ENCODE measurements around the gene L1CAM. TPM values are rescaled to one million over a fixed set of nuclear protein-coding genes. Genes with fewer than 3 reads are reported as not detected.

Gene L1CAM
- total RNA-seq, 2 experiments from 2014 or later, result not detected

GRCh38 chrX:153871451-153871850 is 14.5 kb downstream of the L1CAM start:
- intact Hi-C loops (cut with micrococcal nuclease; ENCODE audit: unreplicated experiment), result no loop called here
- DNase-seq (ENCODE audit: low spot score), result no peak
- Histone ChIP-seq H3K9me3 (ENCODE audit: low read length) (no peaks in the 10 kb centered on the region), H3K4me1 (ENCODE audit: insufficient read depth, low read length, poor library complexity, severe bottlenecking) (no peaks in the 10 kb centered on the region), H3K9me2 (ENCODE audit: insufficient read depth, low read length) (no peaks in the 10 kb centered on the region), H3K27ac (ENCODE audit: low read depth, low read length, poor library complexity, severe bottlenecking) (no peak overlapping the region), H3K36me3 (ENCODE audit: insufficient read depth, low read length) (no peaks in the 10 kb centered on the region), H3K4me3 (ENCODE audit: low read depth, low read length, poor library complexity, severe bottlenecking) (no peak overlapping the region), H2AFZ (ENCODE audit: low read length) (no peak overlapping the region), H3K4me2 (ENCODE audit: low read length) (no peak overlapping the region), H4K20me1 (ENCODE audit: insufficient read depth, low read length) (no peaks in the 10 kb centered on the region), H3K79me2 (ENCODE audit: insufficient read depth, low read depth, low read length) (no peaks in the 10 kb centered on the region)
- ChIA-PET CTCF (ENCODE audit: unreplicated experiment) (no interaction called here), POLR2A (no interaction called here)
- TF ChIP-seq EZH2phosphoT487 (IDR thresholded peaks at IDR 0.05; ENCODE audit: borderline replicate concordance, low read depth, low read length), result no peak
- no peak for TF ChIP-seq CTCF (conservative IDR thresholded peaks at IDR 0.05; ENCODE audit: low read length)
- BruUV-seq (replicated peaks), result no TSS peak

- Histone ChIP-seq H3K4me3 (ENCODE audit: low read depth, low read length, poor library complexity, severe bottlenecking) (no peak overlapping the region), H3K4me2 (ENCODE audit: low read length) (no peak overlapping the region), H4K20me1 (ENCODE audit: insufficient read depth, low read length) (no peaks in the 10 kb centered on the region), H3K27ac (ENCODE audit: low read depth, low read length, poor library complexity, severe bottlenecking) (no peak overlapping the region), H3K9me2 (ENCODE audit: insufficient read depth, low read length) (no peaks in the 10 kb centered on the region), H3K79me2 (ENCODE audit: insufficient read depth, low read depth, low read length) (no peaks in the 10 kb centered on the region), H2AFZ (ENCODE audit: low read length) (no peak overlapping the region), H3K4me1 (ENCODE audit: insufficient read depth, low read length, poor library complexity, severe bottlenecking) (no peaks in the 10 kb centered on the region), H3K36me3 (ENCODE audit: insufficient read depth, low read length) (no peaks in the 10 kb centered on the region), H3K9me3 (ENCODE audit: low read length) (no peaks in the 10 kb centered on the region)
- TF ChIP-seq CTCF (conservative IDR thresholded peaks at IDR 0.05; ENCODE audit: low read length) (no peak), EZH2phosphoT487 (IDR thresholded peaks at IDR 0.05; ENCODE audit: borderline replicate concordance, low read depth, low read length) (no peak)
- BruUV-seq (replicated peaks), result no TSS peak
- DNase-seq (ENCODE audit: low spot score), result no peak
- intact Hi-C loops (cut with micrococcal nuclease; ENCODE audit: unreplicated experiment), result no loop called here
- CTCF ChIA-PET (ENCODE audit: unreplicated experiment), result no interaction called here
- POLR2A ChIA-PET, result no interaction called here
Measured at GRCh38 chrX:153870791-153871360, 15.1 kb downstream of the L1CAM start.

- H3K36me3 ChIP-seq (ENCODE audit: insufficient read depth, low read length), result no peaks in the 10 kb centered on the region
- POLR2A ChIA-PET, result no interaction called here
- CTCF ChIA-PET (ENCODE audit: unreplicated experiment), result no interaction called here
- H3K4me2 ChIP-seq (ENCODE audit: low read length), result no peak overlapping the region
- DNase-seq (ENCODE audit: low spot score), result no peak
- no peak overlapping the region for H3K4me3 ChIP-seq (ENCODE audit: low read depth, low read length, poor library complexity, severe bottlenecking)
- no TSS peak for BruUV-seq (replicated peaks)
- H4K20me1 ChIP-seq (ENCODE audit: insufficient read depth, low read length), result no peaks in the 10 kb centered on the region
- H3K27ac ChIP-seq (ENCODE audit: low read depth, low read length, poor library complexity, severe bottlenecking), result no peak overlapping the region
- H3K4me1 ChIP-seq (ENCODE audit: insufficient read depth, low read length, poor library complexity, severe bottlenecking), result no peaks in the 10 kb centered on the region
- no peaks in the 10 kb centered on the region for H3K9me2 ChIP-seq (ENCODE audit: insufficient read depth, low read length)
- TF ChIP-seq CTCF (conservative IDR thresholded peaks at IDR 0.05; ENCODE audit: low read length) (no peak), EZH2phosphoT487 (IDR thresholded peaks at IDR 0.05; ENCODE audit: borderline replicate concordance, low read depth, low read length) (no peak)
- no peak overlapping the region for H2AFZ ChIP-seq (ENCODE audit: low read length)
- no peaks in the 10 kb centered on the region for H3K79me2 ChIP-seq (ENCODE audit: insufficient read depth, low read depth, low read length)
- intact Hi-C loops (cut with micrococcal nuclease; ENCODE audit: unreplicated experiment), result no loop called here
- H3K9me3 ChIP-seq (ENCODE audit: low read length), result no peaks in the 10 kb centered on the region
Measured at GRCh38 chrX:153870288-153870690, 15.7 kb downstream of the L1CAM start.
